NCI-H345 (cell line): ENCODE data around the gene CLIC1.

Source experiments
- DNase-seq: peaks from one replicate; lab custom pipeline; 2025; lab: John Stamatoyannopoulos, UW

Gene CLIC1

GRCh38 chr6:31736021-31736767 lies at the start of gene CLIC1:
TSS of gene CLIC1 (minus strand) at chr6:31736530. CDS start at chr6:31736300, 230 bp downstream.
- DNase-seq, result peak; percentile 84

- no peak for DNase-seq
Measured at GRCh38 chr6:31785475-31785874, 49.1 kb upstream of the CLIC1 start.

- DNase-seq, result no peak
Measured at GRCh38 chr6:31784098-31784925, 48.0 kb upstream of the CLIC1 start.

- no peak for DNase-seq
Measured at GRCh38 chr6:31782126-31782855, 46.0 kb upstream of the CLIC1 start.

GRCh38 chr6:31781244-31782125 lies 45.2 kb upstream of the CLIC1 start:
- no peak for DNase-seq

GRCh38 chr6:31780507-31781243 lies 44.3 kb upstream of the CLIC1 start:
- DNase-seq, result no peak

- no peak for DNase-seq
Measured at GRCh38 chr6:31779908-31780307, 43.6 kb upstream of the CLIC1 start.

- DNase-seq, result no peak
Measured at GRCh38 chr6:31778999-31779885, 42.9 kb upstream of the CLIC1 start.

- no peak for DNase-seq
Measured at GRCh38 chr6:31778193-31778592, 41.9 kb upstream of the CLIC1 start.

GRCh38 chr6:31777667-31778050 lies 41.3 kb upstream of the CLIC1 start:
- no peak for DNase-seq

GRCh38 chr6:31776989-31777666 lies 40.8 kb upstream of the CLIC1 start, which contains the start of gene VWA7:
TSS of gene VWA7 (minus strand) at chr6:31777328. CDS start at chr6:31776779, 549 bp downstream.
- peak; percentile 48 for DNase-seq

- no peak for DNase-seq
Measured at GRCh38 chr6:31776485-31776988, 40.2 kb upstream of the CLIC1 start.

GRCh38 chr6:31775633-31776484 lies 39.5 kb upstream of the CLIC1 start:
- DNase-seq, result no peak

GRCh38 chr6:31775184-31775583 lies 38.9 kb upstream of the CLIC1 start:
- DNase-seq, result no peak

- no peak for DNase-seq
Measured at GRCh38 chr6:31771992-31772358, 35.6 kb upstream of the CLIC1 start.

- no peak for DNase-seq
Measured at GRCh38 chr6:31770860-31771259, 34.5 kb upstream of the CLIC1 start.

GRCh38 chr6:31769684-31770371 lies 33.5 kb upstream of the CLIC1 start:
- DNase-seq, result peak; percentile 47
